Measurements from ENCODE around the gene IFNA1. TPM values are rescaled to one million over a fixed set of nuclear protein-coding genes. Genes with fewer than 3 reads are reported as not detected.

Gene IFNA1
- polyA plus RNA-seq, 1 donor from 2014 or later, result not detected

- Histone ChIP-seq H3K4me2 (ENCODE audit: low read length) (no peak overlapping the region), H2AFZ (ENCODE audit: low read depth, low read length) (no peak overlapping the region), H3K79me2 (replicated peaks; ENCODE audit: insufficient read depth, low read length) (no peaks in the 10 kb centered on the region), H3K9me2 (ENCODE audit: insufficient read depth, low read length) (no peaks in the 10 kb centered on the region), H3K27me3 (ENCODE audit: insufficient read depth, low read depth, low read length) (peaks cover 29% of the 10 kb centered on the region), H3K9ac (ENCODE audit: low read length) (no peak overlapping the region), H3K36me3 (ENCODE audit: insufficient read depth, low read length) (no peaks in the 10 kb centered on the region), H3F3A (ENCODE audit: insufficient read depth, low read length, poor library complexity, severe bottlenecking) (no peaks in the 10 kb centered on the region), H4K20me1 (ENCODE audit: insufficient read depth) (no peaks in the 10 kb centered on the region), H3K27ac (ENCODE audit: low read length) (no peak overlapping the region), H3K4me3 (ENCODE audit: low read length) (no peak overlapping the region), H3K9me3 (ENCODE audit: low read length) (no peaks in the 10 kb centered on the region)
- no peak for TF ChIP-seq EZH2 (IDR thresholded peaks at IDR 0.05; ENCODE audit: borderline replicate concordance, insufficient read depth, low read length, poor library complexity, severe bottlenecking)
- TF ChIP-seq SMC3 (conservative IDR thresholded peaks at IDR 0.05; ENCODE audit: poor library complexity), result no peak
- TF ChIP-seq EP300 (conservative IDR thresholded peaks at IDR 0.05; ENCODE audit: poor library complexity, severe bottlenecking), result no peak
- no peak for TF ChIP-seq TAF1 (IDR thresholded peaks at IDR 0.05; ENCODE audit: low read depth)
- TF ChIP-seq, protein P1, sequence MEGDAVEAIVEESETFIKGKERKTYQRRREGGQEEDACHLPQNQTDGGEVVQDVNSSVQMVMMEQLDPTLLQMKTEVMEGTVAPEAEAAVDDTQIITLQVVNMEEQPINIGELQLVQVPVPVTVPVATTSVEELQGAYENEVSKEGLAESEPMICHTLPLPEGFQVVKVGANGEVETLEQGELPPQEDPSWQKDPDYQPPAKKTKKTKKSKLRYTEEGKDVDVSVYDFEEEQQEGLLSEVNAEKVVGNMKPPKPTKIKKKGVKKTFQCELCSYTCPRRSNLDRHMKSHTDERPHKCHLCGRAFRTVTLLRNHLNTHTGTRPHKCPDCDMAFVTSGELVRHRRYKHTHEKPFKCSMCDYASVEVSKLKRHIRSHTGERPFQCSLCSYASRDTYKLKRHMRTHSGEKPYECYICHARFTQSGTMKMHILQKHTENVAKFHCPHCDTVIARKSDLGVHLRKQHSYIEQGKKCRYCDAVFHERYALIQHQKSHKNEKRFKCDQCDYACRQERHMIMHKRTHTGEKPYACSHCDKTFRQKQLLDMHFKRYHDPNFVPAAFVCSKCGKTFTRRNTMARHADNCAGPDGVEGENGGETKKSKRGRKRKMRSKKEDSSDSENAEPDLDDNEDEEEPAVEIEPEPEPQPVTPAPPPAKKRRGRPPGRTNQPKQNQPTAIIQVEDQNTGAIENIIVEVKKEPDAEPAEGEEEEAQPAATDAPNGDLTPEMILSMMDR (IDR thresholded peaks at IDR 0.05; ENCODE audit: poor library complexity, severe bottlenecking), result no peak
- no peak for TF ChIP-seq MXI1 (conservative IDR thresholded peaks at IDR 0.05; ENCODE audit: poor library complexity, severe bottlenecking)
- no peak for TF ChIP-seq RAD21 (conservative IDR thresholded peaks at IDR 0.05)
- TF ChIP-seq REST (IDR thresholded peaks at IDR 0.05; ENCODE audit: borderline replicate concordance), result no peak
- TF ChIP-seq POLR2AphosphoS5 (IDR thresholded peaks at IDR 0.05), result no peak
Measured at GRCh38 chr9:21399956-21400355, 40.3 kb upstream of the IFNA1 start.

DNA sequence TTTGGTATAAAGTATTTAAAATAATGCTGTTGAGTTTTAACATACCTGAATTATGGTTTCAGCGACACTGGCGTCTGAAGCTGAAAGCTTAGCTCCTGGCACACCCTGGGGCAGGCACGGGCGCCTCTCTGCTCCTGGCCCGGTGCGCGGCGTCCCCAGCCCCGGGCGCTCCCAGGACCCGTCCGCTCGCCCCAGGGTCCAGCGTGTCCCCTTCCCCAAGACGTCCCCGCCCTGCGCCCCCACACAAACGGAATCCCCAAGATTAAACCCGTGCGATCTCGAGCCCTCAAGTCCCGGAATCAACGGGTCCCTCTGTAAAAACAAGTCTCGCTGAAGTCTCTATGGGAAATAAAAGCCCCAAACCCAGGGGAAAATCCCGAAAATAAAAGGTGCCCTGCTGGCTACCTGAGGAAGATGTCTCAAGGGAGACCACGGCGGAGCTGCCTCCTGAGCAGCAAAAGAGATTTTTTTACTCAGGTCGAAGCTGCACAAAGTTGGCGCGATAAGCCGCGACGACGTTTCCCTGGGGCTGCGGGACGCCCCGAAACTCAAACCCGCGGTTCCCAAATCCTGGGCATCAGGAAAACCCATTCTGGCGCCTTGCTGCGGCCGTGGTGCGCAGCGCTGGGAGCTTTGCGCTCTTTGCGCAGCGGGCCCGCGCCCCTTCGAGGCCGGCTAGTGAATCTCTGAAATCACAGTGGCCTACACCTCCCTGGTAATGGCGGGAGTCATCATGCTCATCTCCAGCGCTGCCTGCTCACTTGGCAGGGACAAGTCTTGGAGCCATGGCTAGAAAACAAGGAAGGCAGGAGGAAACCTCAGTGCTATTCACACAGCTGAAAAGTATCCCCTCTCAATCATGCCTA lies 37.6 kb upstream of the IFNA1 start:
- Histone ChIP-seq H3K27ac (ENCODE audit: low read length) (no peak overlapping the region), H3K79me2 (replicated peaks; ENCODE audit: insufficient read depth, low read length) (no peaks in the 10 kb centered on the region), H4K20me1 (ENCODE audit: insufficient read depth) (no peaks in the 10 kb centered on the region), H3K27me3 (ENCODE audit: insufficient read depth, low read depth, low read length) (peaks cover 24% of the 10 kb centered on the region), H3K4me2 (ENCODE audit: low read length) (no peak overlapping the region), H3K4me3 (ENCODE audit: low read length) (peak overlapping the region; percentile 61), H3K36me3 (ENCODE audit: insufficient read depth, low read length) (no peaks in the 10 kb centered on the region), H2AFZ (ENCODE audit: low read depth, low read length) (no peak overlapping the region), H3K9me2 (ENCODE audit: insufficient read depth, low read length) (no peaks in the 10 kb centered on the region), H3F3A (ENCODE audit: insufficient read depth, low read length, poor library complexity, severe bottlenecking) (no peaks in the 10 kb centered on the region), H3K9me3 (ENCODE audit: low read length) (no peaks in the 10 kb centered on the region), H3K9ac (ENCODE audit: low read length) (no peak overlapping the region)
- no peak for TF ChIP-seq POLR2AphosphoS5 (IDR thresholded peaks at IDR 0.05)
- no peak for TF ChIP-seq REST (IDR thresholded peaks at IDR 0.05; ENCODE audit: borderline replicate concordance)
- TF ChIP-seq, protein P1 (IDR thresholded peaks at IDR 0.05; ENCODE audit: poor library complexity, severe bottlenecking), result peak; percentile 21
- no peak for TF ChIP-seq EP300 (conservative IDR thresholded peaks at IDR 0.05; ENCODE audit: poor library complexity, severe bottlenecking)
- no peak for TF ChIP-seq TAF1 (IDR thresholded peaks at IDR 0.05; ENCODE audit: low read depth)

Data from neural cell (in vitro differentiated cells).